Measurements from ENCODE around the gene CLEC20A. TPM values are rescaled to one million over a fixed set of nuclear protein-coding genes. Genes with fewer than 3 reads are reported as not detected.

The CLEC20A gene
- total and polyA plus RNA-seq, 2 donors (not counting 1 experiment from before 2014, with no cell fraction given), result not detected

DNA sequence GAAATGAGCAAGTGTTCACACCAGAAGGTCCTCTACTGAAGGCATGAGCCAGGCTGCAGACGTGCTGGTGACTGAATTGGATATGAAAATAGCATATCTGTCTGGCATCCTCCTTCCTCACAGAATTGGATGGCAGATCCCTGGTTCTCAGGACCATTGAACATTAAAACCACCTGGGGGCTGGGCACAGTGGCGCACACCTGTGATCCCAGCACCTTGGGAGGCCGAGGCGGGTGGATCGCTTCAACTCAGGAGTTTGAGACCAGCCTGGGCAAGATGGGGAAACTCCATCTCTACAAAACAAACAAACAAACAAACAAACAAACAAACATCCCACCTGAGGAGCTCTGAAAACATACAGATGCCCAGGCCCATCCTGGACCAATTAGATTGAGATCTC, 39.6 kb upstream of the CLEC20A start:
- Histone ChIP-seq H3K27me3 (ENCODE audit: control insufficient read depth, insufficient read depth, low read length) (no peaks in the 10 kb centered on the region), H2AFZ (ENCODE audit: low read length) (no peak overlapping the region), H3K4me3 (replicated peaks in 1 of 4; ENCODE audit: control extremely low read depth in 1 of 4, insufficient read depth in 1 of 4, low read depth in 3 of 4, low read length in 4 of 4) (no peak overlapping the region), H3K36me3 (ENCODE audit: control insufficient read depth, insufficient read depth, low read length) (no peaks in the 10 kb centered on the region), H3K9me3 (ENCODE audit: control insufficient read depth, insufficient read depth, low read depth, low read length) (no peaks in the 10 kb centered on the region), H3K9ac (ENCODE audit: insufficient read depth, low read length) (no peak overlapping the region), H3K4me2 (ENCODE audit: extremely low read depth, insufficient read depth, low read length) (peak overlapping the region; percentile 88), H3K4me1 (ENCODE audit: control insufficient read depth, extremely low read depth, insufficient read depth, low read length) (peaks cover 42% of the 10 kb centered on the region), H4K20me1 (ENCODE audit: control insufficient read depth, extremely low read depth, insufficient read depth, low read length) (no peaks in the 10 kb centered on the region), H3K27ac (ENCODE audit: insufficient read depth, low read length) (peak overlapping the region; percentile 86), H3K79me2 (ENCODE audit: control insufficient read depth, insufficient read depth, low read length) (no peaks in the 10 kb centered on the region)
- no peak for DNase-seq (ENCODE audit: low read depth in 2 of 2)
- no peak for TF ChIP-seq EZH2 (IDR thresholded peaks at IDR 0.05; ENCODE audit: low read length, missing control alignments)
- TF ChIP-seq, protein P1, sequence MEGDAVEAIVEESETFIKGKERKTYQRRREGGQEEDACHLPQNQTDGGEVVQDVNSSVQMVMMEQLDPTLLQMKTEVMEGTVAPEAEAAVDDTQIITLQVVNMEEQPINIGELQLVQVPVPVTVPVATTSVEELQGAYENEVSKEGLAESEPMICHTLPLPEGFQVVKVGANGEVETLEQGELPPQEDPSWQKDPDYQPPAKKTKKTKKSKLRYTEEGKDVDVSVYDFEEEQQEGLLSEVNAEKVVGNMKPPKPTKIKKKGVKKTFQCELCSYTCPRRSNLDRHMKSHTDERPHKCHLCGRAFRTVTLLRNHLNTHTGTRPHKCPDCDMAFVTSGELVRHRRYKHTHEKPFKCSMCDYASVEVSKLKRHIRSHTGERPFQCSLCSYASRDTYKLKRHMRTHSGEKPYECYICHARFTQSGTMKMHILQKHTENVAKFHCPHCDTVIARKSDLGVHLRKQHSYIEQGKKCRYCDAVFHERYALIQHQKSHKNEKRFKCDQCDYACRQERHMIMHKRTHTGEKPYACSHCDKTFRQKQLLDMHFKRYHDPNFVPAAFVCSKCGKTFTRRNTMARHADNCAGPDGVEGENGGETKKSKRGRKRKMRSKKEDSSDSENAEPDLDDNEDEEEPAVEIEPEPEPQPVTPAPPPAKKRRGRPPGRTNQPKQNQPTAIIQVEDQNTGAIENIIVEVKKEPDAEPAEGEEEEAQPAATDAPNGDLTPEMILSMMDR (conservative IDR thresholded peaks at IDR 0.05 in 1 of 2, IDR thresholded peaks at IDR 0.05 in 1 of 2; ENCODE audit: low read depth in 1 of 2, low read length in 2 of 2), result no peak

DNA sequence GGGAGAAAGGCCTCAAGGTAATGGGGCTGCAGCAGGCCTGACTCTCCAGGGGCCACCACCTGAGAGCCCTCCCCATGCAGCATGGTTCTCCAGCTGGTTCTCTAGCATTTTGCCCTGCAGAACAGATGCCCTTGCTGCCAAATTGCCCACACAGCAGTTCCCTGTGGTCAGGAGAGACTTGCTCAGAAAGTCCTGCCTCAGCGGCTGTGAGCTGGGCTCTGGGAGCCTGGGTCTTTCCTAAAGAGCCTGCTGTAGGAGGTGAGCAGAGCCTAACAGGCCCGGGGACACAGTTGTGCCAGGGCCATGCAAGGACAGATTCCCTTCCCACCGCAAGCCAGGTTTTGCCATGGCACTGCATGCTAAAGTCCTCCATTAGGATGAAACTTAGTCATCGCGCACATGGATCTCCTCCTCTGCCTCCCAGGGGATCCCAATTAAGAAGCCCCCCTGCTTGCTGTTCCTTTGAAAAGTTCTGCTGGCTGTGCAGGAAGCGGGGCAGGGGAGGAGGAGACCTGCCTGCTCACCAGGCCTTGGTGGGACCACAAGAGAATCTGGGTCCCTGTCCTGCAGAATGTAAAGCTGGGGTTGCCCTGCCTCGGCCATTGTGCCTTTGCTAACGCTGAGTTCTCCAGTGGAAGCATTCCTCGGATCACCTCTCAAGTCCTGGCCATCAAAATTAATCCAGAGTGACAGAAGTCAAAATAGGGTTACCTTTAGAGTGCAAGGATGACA, 37.5 kb upstream of the CLEC20A start:
- Histone ChIP-seq H3K36me3 (ENCODE audit: control insufficient read depth, insufficient read depth, low read length) (no peaks in the 10 kb centered on the region), H3K79me2 (ENCODE audit: control insufficient read depth, insufficient read depth, low read length) (no peaks in the 10 kb centered on the region), H4K20me1 (ENCODE audit: control insufficient read depth, extremely low read depth, insufficient read depth, low read length) (no peaks in the 10 kb centered on the region), H3K4me1 (ENCODE audit: control insufficient read depth, extremely low read depth, insufficient read depth, low read length) (peaks cover 45% of the 10 kb centered on the region), H2AFZ (ENCODE audit: low read length) (no peak overlapping the region), H3K4me2 (ENCODE audit: extremely low read depth, insufficient read depth, low read length) (no peak overlapping the region), H3K9me3 (ENCODE audit: control insufficient read depth, insufficient read depth, low read depth, low read length) (no peaks in the 10 kb centered on the region), H3K27ac (ENCODE audit: insufficient read depth, low read length) (no peak overlapping the region), H3K9ac (ENCODE audit: insufficient read depth, low read length) (no peak overlapping the region), H3K27me3 (ENCODE audit: control insufficient read depth, insufficient read depth, low read length) (no peaks in the 10 kb centered on the region), H3K4me3 (replicated peaks in 1 of 4; ENCODE audit: control extremely low read depth in 1 of 4, insufficient read depth in 1 of 4, low read depth in 3 of 4, low read length in 4 of 4) (no peak overlapping the region)
- no peak for DNase-seq (ENCODE audit: low read depth in 2 of 2)
- TF ChIP-seq, protein P1 (conservative IDR thresholded peaks at IDR 0.05 in 1 of 2, IDR thresholded peaks at IDR 0.05 in 1 of 2; ENCODE audit: low read depth in 1 of 2, low read length in 2 of 2), result no peak
- TF ChIP-seq EZH2 (IDR thresholded peaks at IDR 0.05; ENCODE audit: low read length, missing control alignments), result no peak

DNA sequence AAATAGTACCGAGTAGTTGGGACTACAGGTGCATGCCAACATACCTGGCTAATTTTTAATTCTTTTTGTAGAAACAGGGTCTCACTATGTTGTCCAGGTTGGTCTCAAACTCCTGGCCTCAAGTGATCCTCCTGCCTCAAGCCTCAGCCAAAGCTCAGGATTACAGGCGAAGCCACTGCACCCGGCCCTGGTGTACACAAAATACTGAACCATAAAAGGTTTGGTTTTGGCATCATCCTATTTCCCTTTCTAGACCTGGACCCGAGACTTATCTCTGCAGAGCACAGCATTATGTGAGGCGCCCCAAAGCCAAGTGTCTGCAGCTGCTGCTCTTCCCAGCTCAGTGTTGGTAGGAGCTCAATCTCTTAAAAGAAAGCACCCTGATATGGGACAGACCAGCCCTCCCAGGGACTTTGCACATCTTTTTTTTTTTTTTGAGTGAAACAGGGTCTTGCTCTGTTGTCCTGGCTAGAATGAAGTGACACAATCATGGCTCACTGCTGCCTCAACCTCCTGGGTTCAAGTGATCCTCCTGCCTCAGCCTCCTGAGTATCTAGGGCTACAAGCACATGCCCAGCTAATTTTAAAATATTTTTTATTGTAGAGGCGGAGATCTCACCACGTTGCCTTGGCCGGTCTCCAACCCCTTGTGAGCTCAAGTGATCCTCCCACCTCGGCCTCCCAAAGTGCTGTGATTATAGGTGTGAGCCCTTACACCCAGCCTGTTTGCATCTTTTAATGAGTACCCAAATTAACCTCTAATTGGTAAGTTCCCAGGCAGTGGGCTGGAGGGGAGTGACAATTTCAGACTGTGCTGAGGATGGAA, 36.6 kb upstream of the CLEC20A start:
- H3K4me1 ChIP-seq (ENCODE audit: control insufficient read depth, extremely low read depth, insufficient read depth, low read length), result peaks cover 35% of the 10 kb centered on the region
- no peak overlapping the region for H2AFZ ChIP-seq (ENCODE audit: low read length)

More for the DNA sequence above, 36.6 kb upstream of the CLEC20A start:
- Histone ChIP-seq H3K27ac (ENCODE audit: insufficient read depth, low read length) (no peak overlapping the region), H3K36me3 (ENCODE audit: control insufficient read depth, insufficient read depth, low read length) (no peaks in the 10 kb centered on the region), H4K20me1 (ENCODE audit: control insufficient read depth, extremely low read depth, insufficient read depth, low read length) (no peaks in the 10 kb centered on the region), H3K4me3 (replicated peaks in 1 of 4; ENCODE audit: control extremely low read depth in 1 of 4, insufficient read depth in 1 of 4, low read depth in 3 of 4, low read length in 4 of 4) (no peak overlapping the region), H3K4me2 (ENCODE audit: extremely low read depth, insufficient read depth, low read length) (no peak overlapping the region), H3K9ac (ENCODE audit: insufficient read depth, low read length) (no peak overlapping the region), H3K27me3 (ENCODE audit: control insufficient read depth, insufficient read depth, low read length) (no peaks in the 10 kb centered on the region), H3K79me2 (ENCODE audit: control insufficient read depth, insufficient read depth, low read length) (no peaks in the 10 kb centered on the region), H3K9me3 (ENCODE audit: control insufficient read depth, insufficient read depth, low read depth, low read length) (no peaks in the 10 kb centered on the region)
- no peak for DNase-seq (ENCODE audit: low read depth in 2 of 2)
- TF ChIP-seq EZH2 (IDR thresholded peaks at IDR 0.05; ENCODE audit: low read length, missing control alignments), result no peak
- TF ChIP-seq, protein P1 (conservative IDR thresholded peaks at IDR 0.05 in 1 of 2, IDR thresholded peaks at IDR 0.05 in 1 of 2; ENCODE audit: low read depth in 1 of 2, low read length in 2 of 2), result no peak

Measured in fibroblast of lung (primary cell).